A549 (cell line): ENCODE data around the gene SPATA6L. TPM values are rescaled to one million over a fixed set of nuclear protein-coding genes. Genes with fewer than 3 reads are reported as not detected.

Experiments
- ATAC-seq, 2 experiments: fragments of 200-7000 bp in 1 of 2; fragments of >200 bp in 1 of 2; cut with Nextera tagmentation in 1 of 2; cut with Tn5 transposase in 1 of 2; 3 replicates each; pipeline versions ENCODE4 v1.8.0 to v1.9.1; 2018 to 2020; ENCODE audit warnings: mild to moderate bottlenecking in 1 of 2, moderate library complexity in 1 of 2
- CTCF ChIA-PET: fragments of 300-600 bp; sonication (Branson Sonifier 250); formaldehyde crosslinking; extraction: SDS; loops from one replicate; lab custom pipeline; 2021; ENCODE audit warnings: antibody characterized with exemption, inconsistent platforms; lab: Yijun Ruan, JAX
- POLR2A ChIA-PET: fragments of 350-600 bp; formaldehyde crosslinking; extraction: SDS; loops from one replicate; lab custom pipeline; 2021; ENCODE audit warnings: antibody characterized with exemption, inconsistent platforms; lab: Yijun Ruan, JAX
- DNase-seq, 2 experiments: peaks; one replicate each; pipeline versions ENCODE4 v3.0.0 to v3.0.0-alpha.2; 2011 to 2016; ENCODE audit warnings: low read depth in 1 of 2, low spot score in 1 of 2
- FAIRE-seq: peaks from 2 replicates; lab custom pipeline; 2011; peaks lifted over from hg19 to GRCh38; lab: Jason Lieb, UNC
- H3K27ac ChIP-seq, 2 experiments: fragments of >200 bp; sonication (Bioruptor Twin); formaldehyde crosslinking; 3 replicates each; pipeline ENCODE4 v1.5.1; 2016 to 2017
- H3K4me1 ChIP-seq: fragments of >200 bp; sonication (Bioruptor Twin); formaldehyde crosslinking; 3 replicates; pipeline ENCODE4 v1.6.1; 2016
- H3K4me2 ChIP-seq: fragments of >200 bp; sonication (Bioruptor Twin); formaldehyde crosslinking; 3 replicates; pipeline ENCODE4 v1.6.1; 2016
- H3K4me3 ChIP-seq: fragments of >200 bp; sonication (Bioruptor Twin); formaldehyde crosslinking; 3 replicates; pipeline ENCODE4 v1.5.1; 2016
- H3K9me3 ChIP-seq: fragments of >200 bp; sonication (Bioruptor Twin); formaldehyde crosslinking; 3 replicates; pipeline ENCODE4 v1.6.1; 2016
- BCL3 ChIP-seq: fragments of >200 bp; sonication (Bioruptor Twin); formaldehyde crosslinking; IDR thresholded peaks from 3 replicates; pipeline ENCODE4 v1.6.1; 2016
- BHLHE40 ChIP-seq: IDR thresholded peaks from 2 replicates; pipeline ENCODE4 v1.6.1; 2012; ENCODE audit warnings: low read depth, low read length, inconsistent platforms
- CBX2 ChIP-seq: fragments of 200-600 bp; sonication (generic); IDR thresholded peaks from 2 replicates; pipeline ENCODE4 v1.6.1; 2016; ENCODE audit warnings: low read depth, mild to moderate bottlenecking, borderline replicate concordance
- CBX8 ChIP-seq: fragments of 200-600 bp; sonication (generic); IDR thresholded peaks from 2 replicates; pipeline ENCODE4 v1.6.1; 2016
- CEBPB ChIP-seq, 2 experiments: fragments of >200 bp in 1 of 2; sonication (Bioruptor Twin) in 1 of 2; formaldehyde crosslinking in 1 of 2; IDR thresholded peaks; 2 replicates each; pipeline ENCODE4 v1.6.1; 2012 to 2016
- E2F6 ChIP-seq: IDR thresholded peaks from 2 replicates; pipeline ENCODE4 v1.6.1; 2012; ENCODE audit warnings: low read depth, borderline replicate concordance
- EHF ChIP-seq: fragments of 250-450 bp; sonication (Bioruptor Pico); IDR thresholded peaks from 2 replicates; pipeline ENCODE4 v1.5.0; 2020; ENCODE audit warnings: mild to moderate bottlenecking
- EHMT2 ChIP-seq: fragments of 200-600 bp; sonication (generic); IDR thresholded peaks from 2 replicates; pipeline ENCODE4 v1.6.1; 2016; ENCODE audit warnings: antibody characterized with exemption, low read depth, mild to moderate bottlenecking, moderate library complexity
- ELK1 ChIP-seq: fragments of 150-350 bp; IDR thresholded peaks from 2 replicates; pipeline ENCODE4 v1.6.1; 2014; ENCODE audit warnings: low read depth, mild to moderate bottlenecking, low read length
- EP300 ChIP-seq, 2 experiments: fragments of >200 bp; sonication (Bioruptor Twin); formaldehyde crosslinking; IDR thresholded peaks; 2 replicates in 1 of 2; 3 replicates in 1 of 2; pipeline ENCODE4 v1.6.1; 2016 to 2017
- ESRRA ChIP-seq: fragments of 150-350 bp; IDR thresholded peaks from 2 replicates; pipeline ENCODE4 v1.6.1; 2014; ENCODE audit warnings: mild to moderate bottlenecking, low read length, borderline replicate concordance
- FOSB ChIP-seq: fragments of 250-450 bp; sonication (Bioruptor Pico); IDR thresholded peaks from 2 replicates; pipeline ENCODE4 v1.5.0; 2020; ENCODE audit warnings: mild to moderate bottlenecking, moderate library complexity
- FOXS1 ChIP-seq: fragments of 250-450 bp; sonication (Bioruptor Pico); IDR thresholded peaks from 2 replicates; pipeline ENCODE4 v1.5.0; 2020; ENCODE audit warnings: mild to moderate bottlenecking, moderate library complexity
- HES2 ChIP-seq: fragments of >200 bp; sonication (Bioruptor Twin); formaldehyde crosslinking; IDR thresholded peaks from 2 replicates; pipeline ENCODE4 v1.6.1; 2016
- HOXA7 ChIP-seq: fragments of 250-450 bp; sonication (Bioruptor Pico); IDR thresholded peaks from 2 replicates; pipeline ENCODE4 v1.5.0; 2020; ENCODE audit warnings: mild to moderate bottlenecking, moderate library complexity
- KDM1A ChIP-seq: fragments of 200-600 bp; sonication (generic); IDR thresholded peaks from 2 replicates; pipeline ENCODE4 v1.6.1; 2016; ENCODE audit warnings: low read depth, mild to moderate bottlenecking
- MAFK ChIP-seq: fragments of 450-650 bp; IDR thresholded peaks from 2 replicates; pipeline ENCODE4 v1.6.1; 2014; ENCODE audit not compliant: partially characterized antibody
- MAX ChIP-seq: IDR thresholded peaks from 2 replicates; pipeline ENCODE4 v1.6.1; 2012
- MYC ChIP-seq: IDR thresholded peaks from 2 replicates; pipeline ENCODE4 v1.6.1; 2012; ENCODE audit warnings: mild to moderate bottlenecking, inconsistent platforms, low read length, improper control_type of control experiment, borderline replicate concordance
- NPAS2 ChIP-seq: fragments of 250-450 bp; sonication (Bioruptor Pico); IDR thresholded peaks from 2 replicates; pipeline ENCODE4 v1.8.0; 2022; ENCODE audit warnings: mild to moderate bottlenecking, moderate library complexity, borderline replicate concordance
- NR3C1 ChIP-seq: fragments of >200 bp; sonication (Bioruptor Twin); formaldehyde crosslinking; IDR thresholded peaks from 3 replicates; pipeline ENCODE4 v1.6.1; 2017
- PBX3 ChIP-seq: IDR thresholded peaks from 2 replicates; pipeline ENCODE4 v1.6.1; 2012
- POLR2A ChIP-seq: IDR thresholded peaks from 2 replicates; pipeline ENCODE4 v1.6.1; 2012; ENCODE audit warnings: mild to moderate bottlenecking, low read length
- RAD21 ChIP-seq, 2 experiments: fragments of >200 bp in 1 of 2; sonication (Bioruptor Twin) in 1 of 2; formaldehyde crosslinking in 1 of 2; IDR thresholded peaks in 1 of 2; conservative IDR thresholded peaks in 1 of 2; 2 replicates in 1 of 2; 3 replicates in 1 of 2; pipeline ENCODE4 v1.6.1; 2012 to 2018; ENCODE audit warnings: inconsistent platforms in 1 of 2
- RFX5 ChIP-seq: fragments of 450-650 bp; IDR thresholded peaks from 2 replicates; pipeline ENCODE4 v1.7.1; 2014; ENCODE audit warnings: antibody characterized with exemption, mild to moderate bottlenecking, moderate library complexity
- SMC3 ChIP-seq: fragments of >200 bp; sonication (Bioruptor Twin); formaldehyde crosslinking; IDR thresholded peaks from 3 replicates; pipeline ENCODE4 v1.6.1; 2018; ENCODE audit warnings: inconsistent platforms
- SREBF2 ChIP-seq: fragments of 450-650 bp; IDR thresholded peaks from 2 replicates; pipeline ENCODE4 v1.6.1; 2014; ENCODE audit warnings: mild to moderate bottlenecking, moderate library complexity
- TFCP2L1 ChIP-seq: fragments of 250-450 bp; sonication (Bioruptor Pico); IDR thresholded peaks from 2 replicates; pipeline ENCODE4 v1.5.0; 2021; ENCODE audit warnings: mild to moderate bottlenecking
- TP53 ChIP-seq: fragments of 250-450 bp; sonication (Bioruptor Pico); IDR thresholded peaks from 2 replicates; pipeline ENCODE4 v1.5.0; 2021; ENCODE audit warnings: mild to moderate bottlenecking, moderate library complexity
- WGBS: methylation state at CpG from one replicate; pipeline ENCODE4 v1.1.6; 2017; ENCODE audit errors: missing lambda C conversion rate; 5-methylcytosine and 5-hydroxymethylcytosine counted together
- polyA plus RNA-seq, 4 experiments: library from polyadenylated mRNA; depleted of rRNA in 3 of 4; stranded (reverse); fragments of >200 nt; fragmentation: RNase III in 1 of 4; extraction: RNeasy Plus Mini Kit Qiagen cat#74134 plus additional on column Dnase treatment in 1 of 4; gene quantifications; 2 replicates in 3 of 4; 3 replicates in 1 of 4; pipeline ENCODE4 v1.2.3, GENCODE V29; 2011 to 2017

Gene SPATA6L
- polyA plus RNA-seq, 2 of the 4 experiments (the other 2 are of a cell fraction) = 0.99 to 6.6 TPM

- ATAC-seq (no peak), FAIRE-seq (no peak), DNase-seq (no peak)
- Histone ChIP-seq H3K4me3 (no peak overlapping the region), H3K9me3 (no peaks in the 10 kb centered on the region), H3K4me1 (peaks cover 13% of the 10 kb centered on the region), H3K27ac (no peak overlapping the region), H3K4me2 (no peak overlapping the region)
- ChIA-PET CTCF (interaction anchor here (0.6 kb wide), 1 partner anchor 55 kb away, joined by 3 read pairs; no protein-coding TSS in a partner anchor), POLR2A (interaction anchor here (1.1 to 1.4 kb wide), 2 partner anchors 8 to 9 kb away, joined by 4 read pairs; partner anchors contain the start of gene CDC37L1)
- TF ChIP-seq RAD21 (conservative IDR thresholded peaks at IDR 0.05 in 1 of 2, IDR thresholded peaks at IDR 0.05 in 1 of 2) (no peak), MAFK (peak; percentile 10)
These were observed 3.6 kb upstream of the SPATA6L start for GRCh38 chr9:4669890-4670289.

- H3K27ac ChIP-seq = no peak overlapping the region
- no peak for DNase-seq
- H3K4me3 ChIP-seq = no peak overlapping the region
- FAIRE-seq = no peak
- 58% methylated on average over 2 of the region's 2 CpGs for WGBS
- no peak for TF ChIP-seq TP53 (CRISPR knock-in tag)
- no peak for TF ChIP-seq RFX5
- no peak for TF ChIP-seq SMC3
- no peak for TF ChIP-seq EHF (CRISPR knock-in tag)
- TF ChIP-seq CEBPB (IDR thresholded peaks at IDR 0.05) = no peak
- TF ChIP-seq BHLHE40 = no peak
- TF ChIP-seq EP300 (IDR thresholded peaks at IDR 0.05) = no peak
- no peak for TF ChIP-seq EHMT2
- TF ChIP-seq FOXS1 (CRISPR knock-in tag) = no peak
- TF ChIP-seq CBX2 = no peak
- TF ChIP-seq POLR2A = no peak
- ATAC-seq = no peak
- H3K4me2 ChIP-seq = no peak overlapping the region
- ChIA-PET POLR2A (no interaction called here), CTCF (no interaction called here)
- H3K4me1 ChIP-seq = peaks cover 21% of the 10 kb centered on the region
- H3K9me3 ChIP-seq = no peaks in the 10 kb centered on the region
These were observed 2.3 kb upstream of the SPATA6L start for GRCh38 chr9:4668604-4669003.

- WGBS = 96% methylated on average over 1 of the region's 1 CpG
- TF ChIP-seq RFX5 (no peak), POLR2A (no peak), E2F6 (no peak), NR3C1 (no peak), NPAS2 (CRISPR knock-in tag) (no peak), TFCP2L1 (CRISPR knock-in tag) (no peak), PBX3 (no peak), EP300 (IDR thresholded peaks at IDR 0.05) (no peak), FOSB (CRISPR knock-in tag) (no peak), ESRRA (no peak)
- ChIA-PET CTCF (interaction anchor here (0.5 to 0.8 kb wide), 2 partner anchors 23 to 198 kb away, joined by 3 read pairs; no protein-coding TSS in a partner anchor), POLR2A (no interaction called here)
- H3K4me1 ChIP-seq = peaks cover 30% of the 10 kb centered on the region
- FAIRE-seq = no peak
- no peak for DNase-seq
- no peak overlapping the region for H3K4me3 ChIP-seq
- H3K9me3 ChIP-seq = no peaks in the 10 kb centered on the region
- no peak for ATAC-seq
- no peak overlapping the region for H3K27ac ChIP-seq
- no peak overlapping the region for H3K4me2 ChIP-seq
These were observed 1.4 kb upstream of the SPATA6L start for GRCh38 chr9:4667681-4668080.

- DNase-seq (peak in 1 of 2 experiments; percentile 37), FAIRE-seq (no peak), ATAC-seq (no peak)
- Histone ChIP-seq H3K4me2 (peak overlapping the region; percentile 98), H3K9me3 (no peaks in the 10 kb centered on the region), H3K4me3 (peak overlapping the region; percentile 46), H3K27ac (peak overlapping the region; percentile 43 to 75; a peak in 4 of 6 replicates), H3K4me1 (peaks cover 36% of the 10 kb centered on the region)
- POLR2A ChIA-PET = interaction anchor here (0.8 to 3.8 kb wide), 5 partner anchors 12 to 319 kb away, joined by 3 to 37 read pairs (median 10); partner anchors contain the start of genes AK3, CDC37L1 and JAK2
- CTCF ChIA-PET = interaction anchor here (0.9 to 5.5 kb wide), 7 partner anchors 11 to 323 kb away, joined by 3 to 37 read pairs (median 4); partner anchors contain the start of genes AK3 and CDC37L1
- 73% methylated on average over 2 of the region's 2 CpGs for WGBS
- no peak for TF ChIP-seq HOXA7 (CRISPR knock-in tag)
- TF ChIP-seq POLR2A = no peak
- TF ChIP-seq SREBF2 = no peak
- no peak for TF ChIP-seq MAFK
- TF ChIP-seq BCL3 = no peak
- no peak for TF ChIP-seq MYC
- TF ChIP-seq MAX = no peak
- no peak for TF ChIP-seq ELK1
- TF ChIP-seq KDM1A = no peak
- no peak for TF ChIP-seq HES2
- no peak for TF ChIP-seq CBX8
These were observed 923 bp downstream of the SPATA6L start for GRCh38 chr9:4665357-4665756.
